ENCODE data around the gene RIC8A. TPM values are rescaled to one million over a fixed set of nuclear protein-coding genes. Genes with fewer than 3 reads are reported as not detected.

Gene RIC8A
- total and polyA plus RNA-seq, 2 experiments from 2014 or later: 81.5 to 84.3 TPM

DNA sequence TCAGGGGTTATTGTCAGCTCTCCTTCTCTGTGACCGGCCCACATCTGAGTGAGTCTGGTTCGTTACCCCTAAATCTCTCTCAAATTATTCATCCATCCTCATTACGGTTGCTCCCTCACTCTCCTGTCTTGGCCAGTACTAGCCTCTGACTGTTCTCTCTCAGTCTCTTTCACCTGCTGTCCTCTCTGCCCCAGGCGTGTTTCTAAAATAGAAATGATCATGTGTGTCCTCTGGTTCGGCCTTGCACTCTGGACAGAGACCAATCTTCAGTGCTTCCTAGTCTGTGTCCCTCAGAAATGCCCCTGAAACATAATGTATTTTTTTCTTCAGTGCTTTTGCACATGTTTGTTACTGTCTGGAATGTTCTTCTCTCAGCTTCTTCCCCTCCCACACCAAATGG, 34.1 kb downstream of the RIC8A start:
- H3K27ac ChIP-seq: no peak overlapping the region
- H3K36me3 ChIP-seq: peaks cover 11% of the 10 kb centered on the region
- no peaks in the 10 kb centered on the region for H3K27me3 ChIP-seq
- DNase-seq (ENCODE audit: low read depth in 1 of 2, low spot score in 1 of 2): no peak
- TF ChIP-seq, protein P1, sequence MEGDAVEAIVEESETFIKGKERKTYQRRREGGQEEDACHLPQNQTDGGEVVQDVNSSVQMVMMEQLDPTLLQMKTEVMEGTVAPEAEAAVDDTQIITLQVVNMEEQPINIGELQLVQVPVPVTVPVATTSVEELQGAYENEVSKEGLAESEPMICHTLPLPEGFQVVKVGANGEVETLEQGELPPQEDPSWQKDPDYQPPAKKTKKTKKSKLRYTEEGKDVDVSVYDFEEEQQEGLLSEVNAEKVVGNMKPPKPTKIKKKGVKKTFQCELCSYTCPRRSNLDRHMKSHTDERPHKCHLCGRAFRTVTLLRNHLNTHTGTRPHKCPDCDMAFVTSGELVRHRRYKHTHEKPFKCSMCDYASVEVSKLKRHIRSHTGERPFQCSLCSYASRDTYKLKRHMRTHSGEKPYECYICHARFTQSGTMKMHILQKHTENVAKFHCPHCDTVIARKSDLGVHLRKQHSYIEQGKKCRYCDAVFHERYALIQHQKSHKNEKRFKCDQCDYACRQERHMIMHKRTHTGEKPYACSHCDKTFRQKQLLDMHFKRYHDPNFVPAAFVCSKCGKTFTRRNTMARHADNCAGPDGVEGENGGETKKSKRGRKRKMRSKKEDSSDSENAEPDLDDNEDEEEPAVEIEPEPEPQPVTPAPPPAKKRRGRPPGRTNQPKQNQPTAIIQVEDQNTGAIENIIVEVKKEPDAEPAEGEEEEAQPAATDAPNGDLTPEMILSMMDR (IDR thresholded peaks at IDR 0.05; ENCODE audit: low read depth, low read length): no peak
- no peak overlapping the region for H3K4me3 ChIP-seq
- peaks cover 7% of the 10 kb centered on the region for H3K4me1 ChIP-seq (ENCODE audit: low read depth)
- no peaks in the 10 kb centered on the region for H3K9me3 ChIP-seq (ENCODE audit: low read depth)

DNA sequence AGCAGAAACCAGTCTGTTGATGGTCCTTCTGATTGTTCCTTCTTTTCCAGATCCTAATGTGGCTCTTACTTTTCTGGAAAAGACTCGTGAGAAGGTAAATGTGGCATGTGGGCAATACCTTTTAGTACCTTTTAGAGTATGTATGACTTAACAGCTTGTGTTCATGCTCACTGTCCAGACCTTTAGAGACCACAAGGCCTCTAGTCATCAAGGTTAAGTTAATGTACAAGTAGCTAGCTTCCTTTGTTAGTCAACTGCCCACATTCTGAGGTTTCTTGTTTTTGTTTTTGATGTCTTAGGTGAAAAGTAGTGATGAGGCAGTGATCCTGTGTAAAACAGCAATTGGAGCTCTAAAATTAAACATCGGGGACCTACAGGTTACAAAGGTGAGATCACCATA, 36.9 kb downstream of the RIC8A start:
- Histone ChIP-seq H3K27ac (no peak overlapping the region), H3K4me3 (no peak overlapping the region), H3K27me3 (no peaks in the 10 kb centered on the region), H3K36me3 (peaks cover 35% of the 10 kb centered on the region), H3K4me1 (ENCODE audit: low read depth) (no peaks in the 10 kb centered on the region), H3K9me3 (ENCODE audit: low read depth) (no peaks in the 10 kb centered on the region)
- DNase-seq (ENCODE audit: low read depth in 1 of 2, low spot score in 1 of 2): no peak
- TF ChIP-seq, protein P1 (IDR thresholded peaks at IDR 0.05; ENCODE audit: low read depth, low read length): no peak

GRCh38 chr11:249062-249461, 41.6 kb downstream of the RIC8A start:
- Histone ChIP-seq H3K9me3 (ENCODE audit: low read depth) (no peaks in the 10 kb centered on the region), H3K27me3 (no peaks in the 10 kb centered on the region), H3K27ac (no peak overlapping the region), H3K36me3 (peaks cover 58% of the 10 kb centered on the region), H3K4me3 (no peak overlapping the region), H3K4me1 (ENCODE audit: low read depth) (no peaks in the 10 kb centered on the region)
- no peak for DNase-seq (ENCODE audit: low read depth in 1 of 2, low spot score in 1 of 2)
- TF ChIP-seq, protein P1 (IDR thresholded peaks at IDR 0.05; ENCODE audit: low read depth, low read length): no peak

GRCh38 chr11:250274-250673, 42.8 kb downstream of the RIC8A start:
- no peaks in the 10 kb centered on the region for H3K27me3 ChIP-seq
- no peak overlapping the region for H3K4me3 ChIP-seq
- H3K27ac ChIP-seq: no peak overlapping the region
- peaks cover 48% of the 10 kb centered on the region for H3K36me3 ChIP-seq
- no peaks in the 10 kb centered on the region for H3K4me1 ChIP-seq (ENCODE audit: low read depth)
- TF ChIP-seq, protein P1 (IDR thresholded peaks at IDR 0.05; ENCODE audit: low read depth, low read length): no peak
- H3K9me3 ChIP-seq (ENCODE audit: low read depth): no peaks in the 10 kb centered on the region
- DNase-seq (ENCODE audit: low read depth in 1 of 2, low spot score in 1 of 2): no peak

DNA sequence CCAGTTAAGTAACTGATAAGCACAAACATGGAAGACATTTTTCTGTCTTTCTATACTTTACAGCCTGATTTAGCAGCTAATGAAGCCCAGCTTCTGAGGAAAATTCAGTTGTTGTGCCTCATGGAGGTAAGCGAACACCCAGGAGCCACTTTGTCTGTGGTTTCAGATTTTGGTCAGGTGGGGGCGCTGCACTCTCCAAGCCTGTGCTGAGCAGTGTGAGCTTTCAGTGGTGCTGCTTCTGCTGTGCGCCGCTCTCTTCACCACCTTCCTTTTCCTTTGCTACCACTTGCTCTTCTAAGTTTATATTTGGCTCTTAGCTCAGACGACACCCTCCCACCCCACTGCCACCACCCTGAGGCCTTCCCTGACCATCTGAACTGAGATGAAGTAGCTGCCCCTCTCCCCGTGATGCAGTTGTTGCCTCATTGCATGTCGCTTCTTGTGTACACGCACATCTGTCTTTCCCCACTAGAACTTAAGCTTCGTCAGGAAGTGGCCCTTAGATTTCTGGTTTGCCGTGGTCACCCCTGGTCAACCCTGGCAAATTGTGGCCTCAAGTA, 43.3 kb downstream of the RIC8A start:
- Histone ChIP-seq H3K4me1 (ENCODE audit: low read depth) (no peaks in the 10 kb centered on the region), H3K4me3 (no peak overlapping the region), H3K9me3 (ENCODE audit: low read depth) (no peaks in the 10 kb centered on the region), H3K36me3 (peaks cover 47% of the 10 kb centered on the region), H3K27ac (no peak overlapping the region), H3K27me3 (no peaks in the 10 kb centered on the region)
- TF ChIP-seq, protein P1 (IDR thresholded peaks at IDR 0.05; ENCODE audit: low read depth, low read length): peak; percentile 67
- peak; percentile 68 to 71 for DNase-seq (ENCODE audit: low read depth in 1 of 2, low spot score in 1 of 2)
